NCI-H510A (cell line): Measurements from ENCODE around the gene MCC.

ENCODE experiments used
- DNase-seq: peaks from one replicate; lab custom pipeline; 2025; lab: John Stamatoyannopoulos, UW

Gene MCC

DNA sequence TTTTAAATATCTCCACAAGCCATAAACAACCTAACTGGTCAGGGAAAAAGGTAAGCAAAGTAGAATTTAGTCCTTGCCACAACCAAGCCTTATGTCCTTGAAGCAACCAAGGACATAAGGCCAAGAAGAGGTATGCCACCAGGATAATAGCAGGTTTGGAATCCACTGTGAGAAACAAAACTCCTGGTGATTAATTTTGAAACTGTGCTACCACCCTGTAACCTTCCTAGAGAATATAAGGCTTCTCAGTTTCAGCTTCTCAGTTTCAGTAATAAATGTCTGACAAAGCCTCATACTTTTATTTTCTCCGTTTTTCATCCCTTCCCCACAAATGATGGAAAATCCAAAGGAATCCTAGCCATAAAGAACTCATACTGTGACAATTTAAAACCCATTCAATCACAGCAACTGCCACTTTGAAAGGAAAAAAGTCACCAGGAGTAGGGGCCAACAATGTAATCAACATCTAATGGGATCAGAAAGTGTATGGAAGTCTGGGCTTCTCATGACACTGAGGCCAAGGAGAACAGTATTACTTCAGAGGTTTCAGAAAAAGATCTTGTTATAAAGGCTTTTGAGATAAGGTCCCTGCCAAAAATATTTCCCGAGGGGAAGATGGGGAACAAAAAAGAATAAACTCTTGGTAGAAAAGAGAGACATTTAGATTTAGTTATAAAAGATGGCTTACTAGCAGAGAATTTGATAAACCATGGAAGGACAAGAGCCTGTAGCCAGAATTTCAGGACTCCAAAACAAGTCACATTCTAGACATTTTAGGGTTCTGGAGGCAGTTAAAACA, 242.6 kb downstream of the MCC start:
- no peak for DNase-seq

DNA sequence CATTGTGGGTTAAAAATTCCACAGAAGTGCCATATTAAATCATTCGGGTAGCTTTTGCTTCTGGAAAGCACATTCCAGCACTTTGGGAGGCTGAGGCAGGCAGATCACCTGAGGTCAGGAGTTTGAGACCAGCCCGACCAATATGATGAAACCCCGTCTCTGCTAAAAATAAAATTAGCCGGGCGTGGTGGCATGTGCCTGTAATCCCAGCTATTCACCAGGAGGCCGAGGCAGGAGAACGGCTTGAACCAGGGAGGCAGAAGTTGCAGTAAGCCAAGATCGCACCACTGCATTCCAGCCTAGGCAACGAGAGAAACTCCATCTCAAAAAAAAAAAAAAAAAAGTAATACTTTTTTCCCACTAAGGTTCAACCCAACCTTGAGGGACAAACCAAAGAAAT, 243.3 kb downstream of the MCC start:
- no peak for DNase-seq

DNA sequence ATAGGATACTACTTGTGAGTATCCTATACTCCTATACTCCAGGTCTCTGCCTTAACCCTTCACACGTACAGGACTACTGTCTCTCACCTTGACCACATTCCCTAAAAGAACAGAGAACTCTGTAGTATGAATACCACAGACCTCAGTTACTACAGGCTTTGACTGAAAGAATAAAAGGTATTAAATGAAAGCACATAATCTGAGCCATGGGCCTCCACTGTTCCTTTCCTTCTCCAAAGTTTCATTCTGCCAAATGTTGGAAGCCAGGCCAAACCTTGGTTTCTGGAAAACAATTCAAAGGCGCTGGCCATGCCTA, 244.9 kb downstream of the MCC start:
- DNase-seq, result no peak

DNA sequence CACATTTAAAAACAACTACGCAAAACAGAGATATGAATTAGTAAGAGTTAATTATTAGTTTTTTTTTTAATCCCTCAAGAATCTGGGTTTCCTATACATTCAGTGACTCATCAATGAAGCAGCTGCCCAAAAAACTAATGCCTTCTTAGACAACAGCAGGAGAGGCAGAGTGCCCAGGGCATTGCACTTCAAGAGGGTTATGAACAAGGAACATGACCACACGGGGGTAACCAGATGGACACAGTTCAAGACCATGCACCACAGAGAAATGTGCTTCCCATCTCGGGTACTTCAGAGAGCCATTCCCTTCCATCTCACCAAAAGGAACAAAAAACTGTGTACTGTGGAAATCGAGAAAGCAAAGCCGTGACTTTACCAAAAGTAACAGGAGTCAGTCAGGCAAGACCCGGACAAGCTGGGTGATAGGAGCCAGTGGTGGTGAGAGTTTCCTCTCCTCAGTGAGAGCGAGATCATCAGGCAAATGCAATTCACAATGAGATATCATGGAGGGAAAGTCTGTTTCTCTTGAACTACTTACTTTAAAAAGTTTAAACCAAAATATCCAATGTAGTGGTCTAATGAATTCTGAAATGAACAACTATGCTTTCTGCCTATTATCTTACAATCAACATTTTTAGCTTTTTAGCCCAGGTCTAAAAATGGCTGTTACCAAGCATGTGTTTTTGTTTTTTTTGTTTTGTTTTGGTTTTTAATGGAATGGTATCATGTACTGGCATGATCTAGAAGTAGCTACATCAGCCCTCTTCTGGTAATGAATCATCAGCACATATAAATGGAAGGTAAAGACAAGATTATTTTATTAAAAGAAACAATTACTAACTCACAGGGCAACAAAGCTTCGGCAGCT, 245.5 kb downstream of the MCC start:
- no peak for DNase-seq

DNA sequence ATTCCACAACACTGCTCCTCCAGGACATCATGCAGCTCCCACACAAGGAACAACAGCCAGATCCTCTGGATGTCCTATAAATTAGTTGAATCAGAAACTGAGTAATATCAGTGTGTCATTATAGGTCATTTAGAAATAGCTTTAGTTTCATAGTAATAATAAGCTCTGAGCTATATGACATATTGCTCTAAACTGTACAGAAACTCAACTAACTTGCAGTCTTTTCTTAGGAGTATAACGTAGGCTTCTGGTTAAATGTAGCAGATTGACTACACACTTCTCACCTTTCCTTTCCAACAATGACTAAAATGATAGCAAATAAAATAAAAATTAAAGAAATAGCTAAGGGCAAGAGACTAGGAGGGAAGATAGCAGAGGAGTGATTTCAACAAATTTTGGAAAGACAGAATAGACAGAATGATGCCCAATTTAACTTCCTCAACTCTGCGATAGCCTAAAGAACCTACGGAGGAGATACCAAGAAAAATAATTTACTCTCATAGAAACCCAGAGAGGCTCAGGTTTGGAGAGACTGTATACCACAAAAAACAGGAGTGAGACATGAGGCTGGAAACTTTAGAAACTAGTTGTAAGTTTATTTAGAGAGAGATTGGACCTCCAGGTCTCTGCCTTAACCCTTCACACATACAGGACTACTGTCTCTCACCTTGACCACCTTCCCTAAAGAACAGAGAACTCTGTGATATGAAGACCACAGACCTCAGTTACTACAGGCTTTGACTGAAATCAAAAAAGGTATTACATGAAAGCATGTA, 247.1 kb downstream of the MCC start:
- no peak for DNase-seq

DNA sequence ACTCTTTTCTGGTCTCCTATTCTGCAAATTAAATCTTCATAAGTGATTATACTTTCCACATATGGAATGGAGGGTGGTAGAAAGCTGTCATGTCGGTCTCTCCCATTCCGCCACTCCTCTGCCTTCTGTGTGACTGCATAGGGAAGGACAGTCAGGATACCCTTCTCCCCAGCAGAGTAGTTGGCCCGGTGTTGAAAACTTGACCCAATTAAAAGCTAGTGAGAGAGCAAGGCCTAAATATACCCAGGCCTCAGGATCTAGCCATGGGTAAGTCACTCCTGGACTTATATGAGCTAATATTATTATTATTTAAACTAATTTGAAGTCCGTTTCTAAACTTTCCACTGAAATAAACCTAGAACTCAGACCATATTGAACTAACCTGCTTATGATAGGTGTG, 248.2 kb downstream of the MCC start:
- no peak for DNase-seq

DNA sequence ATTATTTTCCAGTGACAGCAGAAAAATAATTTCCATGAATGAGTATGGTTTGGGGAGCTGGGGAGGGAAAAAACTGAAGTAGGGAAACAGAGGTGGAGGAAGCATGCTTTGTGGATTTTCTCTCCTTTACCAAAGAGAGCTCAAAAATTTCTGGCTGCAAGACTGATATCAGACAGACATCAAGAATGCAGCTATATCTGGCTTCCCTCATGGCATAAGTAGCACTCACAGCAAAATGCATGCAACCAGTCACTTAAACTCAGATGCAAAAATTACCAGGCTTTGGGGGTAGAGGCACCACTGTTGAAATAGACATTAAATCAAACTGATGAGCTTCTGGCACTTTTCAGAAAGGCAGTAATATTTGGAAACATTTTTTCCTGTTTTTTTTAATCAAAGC, 250.4 kb downstream of the MCC start:
- no peak for DNase-seq

DNA sequence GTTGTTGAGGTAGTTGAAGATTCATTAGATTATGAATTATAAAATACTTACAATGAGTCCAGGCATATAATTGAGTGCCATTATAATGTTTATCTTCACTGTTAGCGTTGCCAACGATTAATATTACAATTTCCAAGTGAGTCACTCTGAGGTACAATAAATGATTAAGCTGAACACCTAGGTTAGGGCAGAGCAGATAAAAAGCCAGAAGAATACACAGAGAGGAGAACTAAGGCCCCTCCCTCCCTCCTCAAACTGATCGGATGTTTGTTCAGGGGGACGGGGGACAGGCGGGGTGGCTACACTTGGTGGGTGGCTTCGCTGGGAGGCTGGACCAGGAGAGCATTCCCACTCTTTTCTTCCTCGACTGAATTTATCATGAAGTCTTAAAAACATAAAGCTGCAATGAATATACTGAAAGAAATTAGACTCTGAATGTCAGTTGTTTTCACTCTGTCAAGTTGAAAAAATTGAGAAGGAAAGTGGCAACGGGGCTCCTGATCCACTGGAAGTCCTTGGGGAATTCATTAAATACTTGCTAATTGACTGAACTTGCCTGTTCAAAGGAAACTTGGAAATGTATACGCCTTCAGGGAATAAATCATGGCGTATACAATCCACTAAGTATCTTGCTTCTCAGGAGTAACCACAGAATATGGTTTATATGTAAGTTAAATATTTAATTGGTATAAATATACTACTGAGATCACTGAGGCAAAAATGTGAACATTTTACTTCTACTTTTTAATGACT, 251.5 kb downstream of the MCC start:
- no peak for DNase-seq

DNA sequence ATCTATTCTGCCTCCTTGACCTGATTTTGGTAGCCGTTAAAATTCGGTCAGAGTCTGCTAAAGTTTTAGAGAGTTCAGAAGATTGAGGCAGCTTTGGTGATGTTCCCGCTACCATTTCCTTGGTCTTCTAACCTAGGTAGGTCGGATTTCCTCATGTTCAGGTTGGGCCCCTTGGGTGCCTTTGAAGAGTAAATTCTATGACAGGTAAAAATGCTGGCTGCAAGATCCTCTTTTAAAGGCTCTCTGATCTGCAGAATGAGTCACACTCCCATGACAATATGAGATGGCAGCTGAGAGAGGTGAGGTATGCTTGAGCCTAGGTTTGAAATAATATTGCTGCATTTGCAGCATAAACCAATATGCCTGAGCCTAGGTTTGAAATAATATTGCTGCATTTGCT, 252.4 kb downstream of the MCC start:
- no peak for DNase-seq

DNA sequence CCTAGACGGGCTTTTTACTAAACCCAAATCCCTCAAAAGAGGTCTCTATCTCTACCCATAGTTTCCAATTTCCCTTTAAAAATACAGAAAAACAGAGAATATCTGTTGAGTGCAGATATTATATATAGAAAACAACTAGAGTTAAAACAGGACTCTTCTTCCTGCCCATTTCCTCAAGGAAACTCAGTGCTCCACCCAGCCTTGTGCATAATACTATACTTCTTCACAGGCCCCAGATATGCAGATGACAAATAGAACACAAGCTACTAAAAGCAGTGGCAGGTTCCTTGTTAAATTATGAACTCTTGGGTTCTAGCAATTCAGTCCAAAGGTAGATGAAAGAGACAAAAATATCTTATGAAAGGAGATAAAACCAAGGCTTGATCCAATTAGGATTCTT, 253.7 kb downstream of the MCC start:
- no peak for DNase-seq

DNA sequence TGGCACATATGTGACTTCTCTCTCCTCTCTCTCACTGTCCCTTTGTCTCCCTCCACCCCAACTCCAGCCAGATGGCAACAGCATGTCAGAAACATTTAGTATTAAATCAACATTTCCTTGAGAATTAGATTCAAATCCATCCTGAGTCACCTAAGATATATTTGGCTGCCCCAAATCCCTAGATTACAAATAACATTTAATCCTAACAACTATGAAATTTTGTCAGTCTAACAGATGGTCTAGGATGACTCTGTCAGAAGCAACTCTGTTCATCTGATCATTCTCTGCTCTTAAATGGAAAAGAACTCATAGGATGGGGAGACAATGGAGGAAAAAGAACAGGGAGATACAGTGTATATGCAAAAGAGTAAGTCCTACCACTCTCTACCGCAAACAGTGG, 254.6 kb downstream of the MCC start:
- DNase-seq, result no peak

DNA sequence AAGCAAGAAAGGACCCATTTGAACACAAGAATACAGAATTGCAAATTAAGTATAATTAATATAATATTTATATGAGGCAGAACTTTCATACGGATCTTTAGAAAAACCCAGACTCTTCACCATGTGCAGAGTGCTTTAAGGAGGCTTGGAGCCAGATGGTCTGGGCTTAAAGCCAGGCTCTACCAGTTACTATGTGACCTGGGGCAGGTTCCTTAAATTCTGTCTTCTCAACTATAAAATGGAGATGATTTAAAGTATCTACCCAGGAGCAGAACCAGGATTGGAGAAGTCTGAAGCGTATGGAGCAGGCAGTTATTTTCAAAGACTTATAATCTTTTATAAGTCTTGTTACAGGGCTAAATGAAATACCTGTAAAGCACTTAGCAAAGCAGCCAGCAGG, 255.6 kb downstream of the MCC start:
- DNase-seq, result no peak

DNA sequence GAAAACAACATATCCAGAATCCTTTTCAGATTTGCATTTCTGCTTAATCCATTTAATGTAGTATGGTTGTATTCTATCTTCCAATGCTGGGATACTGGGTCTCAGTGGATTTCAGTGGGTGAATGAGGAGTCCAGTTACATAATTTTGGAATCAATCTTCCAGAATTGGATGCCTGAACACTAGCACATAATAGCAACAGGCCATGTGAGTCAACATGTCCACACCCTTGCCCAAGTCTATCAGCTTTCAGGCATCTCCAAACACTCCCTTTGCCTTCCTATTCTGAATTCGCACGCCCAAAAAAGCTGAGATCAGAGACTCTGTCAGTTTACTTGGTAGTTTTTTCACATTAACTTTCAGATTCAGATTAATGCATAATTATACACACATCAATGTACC, 256.0 kb downstream of the MCC start:
- DNase-seq, result no peak

DNA sequence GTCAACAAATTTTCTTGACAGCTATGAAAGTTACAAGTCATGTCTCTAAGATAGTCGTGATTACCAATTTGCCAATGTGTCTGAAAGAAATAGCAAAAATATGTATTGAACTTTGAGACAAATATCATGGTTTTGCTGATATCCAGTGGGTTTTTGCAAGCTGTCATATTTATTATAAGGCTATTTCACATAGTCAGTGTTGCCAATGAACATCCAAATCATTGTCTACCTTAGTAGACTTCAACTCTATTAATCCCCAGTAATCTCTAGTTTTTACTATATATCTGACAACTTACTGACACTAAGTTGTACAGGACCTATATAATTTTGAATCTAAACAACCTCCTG, 256.6 kb downstream of the MCC start:
- DNase-seq, result no peak

DNA sequence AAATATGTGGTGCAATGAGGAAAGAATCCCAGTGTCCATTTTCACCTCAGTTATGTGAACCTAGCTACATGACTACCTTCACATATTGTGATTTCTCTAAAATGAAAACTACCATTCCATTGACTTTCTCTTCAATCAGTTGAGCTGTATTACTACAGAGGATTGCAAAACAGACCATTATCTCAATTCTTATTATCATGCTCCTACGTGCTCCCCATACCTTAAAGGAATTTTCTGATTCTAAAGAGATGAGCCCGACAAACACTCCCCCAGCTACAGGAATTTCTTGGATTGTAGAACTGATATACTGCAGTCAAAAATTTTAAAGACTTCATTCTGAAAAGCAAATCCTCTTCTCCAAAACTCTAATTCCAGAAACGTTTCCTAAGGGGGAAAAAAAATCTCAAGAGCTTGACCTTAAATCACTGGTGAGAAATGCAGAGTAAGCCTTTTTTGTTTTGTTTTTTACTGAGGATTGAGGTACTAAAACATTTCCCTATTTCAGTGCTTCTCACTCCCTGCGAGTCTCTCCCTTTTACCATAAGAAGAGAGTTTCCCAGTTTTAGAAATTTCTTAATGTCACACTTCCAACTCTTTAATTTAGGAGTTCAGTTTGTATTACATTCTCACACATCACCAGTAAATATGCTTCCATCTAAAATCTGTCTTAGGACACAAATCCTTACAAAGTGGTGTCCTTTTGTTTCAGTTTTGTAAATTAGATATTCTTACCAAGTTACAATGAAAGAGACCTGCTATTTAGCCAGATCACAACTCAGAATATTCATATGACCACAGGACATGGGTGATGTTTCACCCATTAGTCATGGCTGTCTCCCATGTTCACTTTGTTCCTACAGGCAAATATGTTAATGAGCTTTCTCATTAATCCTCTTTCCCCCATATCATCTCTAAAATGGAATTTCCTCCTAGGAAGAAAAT, 257.3 kb downstream of the MCC start:
- no peak for DNase-seq

DNA sequence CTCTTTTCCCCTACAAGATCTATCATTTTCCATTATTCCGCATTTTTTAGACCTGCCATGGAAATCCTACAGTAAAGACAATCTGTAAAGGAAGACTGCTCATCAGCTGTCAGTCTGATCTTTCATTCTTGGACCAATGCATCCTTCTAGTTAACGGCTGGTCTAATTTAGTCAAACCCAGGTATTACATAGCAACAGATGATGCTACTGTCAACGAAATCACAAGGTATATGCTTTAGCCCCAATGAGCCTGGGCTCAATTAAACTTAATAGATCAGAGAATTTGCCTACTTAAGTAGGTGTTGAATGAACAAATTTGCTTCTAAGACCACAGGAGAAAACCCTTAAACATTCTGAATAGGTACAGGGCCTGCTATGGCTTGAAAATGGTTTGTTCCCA, 260.5 kb downstream of the MCC start:
- DNase-seq, result no peak

DNA sequence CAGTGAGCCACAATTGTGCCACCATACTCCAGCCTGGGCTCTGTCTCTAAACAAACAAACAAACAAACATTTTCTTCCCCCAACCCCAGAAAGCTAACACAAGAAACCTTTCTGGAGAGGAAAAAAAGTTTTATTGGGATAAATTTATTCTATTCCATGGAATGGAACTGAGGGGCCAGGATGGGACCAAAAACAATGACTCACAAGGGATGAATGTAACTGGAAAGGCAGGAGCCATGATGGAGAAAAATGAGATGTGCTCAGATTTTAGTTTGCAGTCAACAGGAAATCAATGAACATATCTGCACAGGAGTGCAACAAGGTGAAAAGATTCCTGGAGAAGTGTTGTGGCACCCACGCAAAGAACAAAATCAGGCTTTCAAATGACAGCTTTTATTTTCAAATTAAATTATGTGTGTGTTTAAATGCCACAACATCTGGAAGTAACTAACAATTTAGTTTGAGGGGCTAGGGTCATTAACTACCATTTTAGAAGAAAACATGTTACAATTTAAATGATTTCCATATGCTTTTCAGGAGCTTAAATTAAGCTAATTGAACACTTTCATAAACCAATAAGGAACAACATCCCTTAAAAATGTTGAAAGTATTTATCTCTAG, 262.0 kb downstream of the MCC start:
- no peak for DNase-seq

DNA sequence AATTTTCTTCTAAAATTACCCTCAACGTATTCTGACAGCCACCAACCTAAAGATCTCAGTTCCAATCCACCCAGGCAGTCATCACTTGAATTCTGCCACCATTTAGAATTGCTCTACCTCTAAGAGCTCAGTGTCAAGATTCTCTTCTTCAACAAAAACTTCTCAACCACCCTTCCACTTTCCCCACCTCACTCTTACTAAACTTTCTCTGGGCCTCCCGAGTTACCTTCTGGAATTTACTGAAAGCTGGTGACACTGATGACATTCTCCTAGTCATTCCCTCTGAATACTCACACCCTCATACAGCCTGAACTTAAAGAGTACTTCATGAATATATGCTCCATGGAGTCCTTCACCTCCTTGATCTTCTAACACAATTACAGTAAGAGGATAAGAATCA, 263.0 kb downstream of the MCC start:
- DNase-seq, result no peak

DNA sequence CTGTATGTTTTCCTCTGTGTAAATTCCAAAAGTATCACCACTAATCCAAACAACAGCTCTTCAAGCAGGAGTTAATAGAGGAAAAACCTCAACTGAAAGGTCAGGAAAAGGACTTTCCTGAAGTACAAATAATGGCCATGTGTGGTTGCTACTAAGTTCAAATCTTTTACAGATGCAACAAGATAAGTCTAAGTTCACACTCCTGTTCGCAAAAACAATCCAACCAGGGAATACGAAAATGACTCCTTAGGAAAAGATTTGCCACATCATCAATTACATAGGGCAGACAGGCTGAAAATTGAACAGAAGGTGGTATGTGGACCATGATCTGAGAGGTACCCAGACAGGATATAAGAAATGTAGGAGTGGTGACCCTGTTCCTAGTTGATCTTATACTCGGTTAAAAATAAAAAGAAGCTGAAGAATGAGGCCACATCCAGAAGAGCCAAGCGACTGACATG, 263.6 kb downstream of the MCC start:
- DNase-seq, result no peak

DNA sequence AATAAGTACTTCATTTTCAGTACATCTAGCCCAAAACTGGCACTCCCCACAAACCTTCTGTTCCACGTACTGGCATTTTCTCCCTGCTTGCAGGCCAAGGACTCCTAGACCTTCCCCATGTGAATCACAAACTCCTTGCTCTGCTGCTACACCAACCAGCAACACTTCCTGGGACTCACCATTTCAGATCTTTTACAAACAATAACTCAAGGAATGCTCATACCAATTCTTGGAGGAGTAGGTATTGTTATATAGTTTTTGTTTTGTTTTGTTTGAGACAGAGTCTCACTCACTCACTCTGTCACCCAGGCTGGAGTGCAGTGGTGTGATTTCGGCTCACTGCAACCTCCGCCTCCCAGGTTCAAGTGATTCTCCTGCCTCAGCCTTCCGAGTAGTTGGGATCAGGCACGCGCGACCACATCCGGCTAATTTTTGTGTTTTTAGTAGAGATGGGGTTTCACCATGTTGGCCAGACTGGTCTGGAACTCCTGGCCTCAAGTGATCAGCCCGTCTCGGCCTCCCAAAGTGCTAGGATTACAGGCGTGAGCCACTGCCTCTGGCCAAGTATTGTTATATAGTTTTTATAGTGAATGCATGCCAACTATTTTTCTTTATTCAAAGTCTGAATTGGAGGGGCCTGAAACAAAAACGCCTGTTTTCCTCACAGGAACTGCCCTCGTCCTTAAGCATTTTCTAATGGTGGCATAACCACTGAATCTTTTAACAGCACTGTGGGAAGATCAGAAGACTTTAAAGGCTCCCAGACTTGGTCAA, 264.2 kb downstream of the MCC start:
- no peak for DNase-seq
